ENCODE data around the gene MAPT. TPM values are rescaled to one million over a fixed set of nuclear protein-coding genes. Genes with fewer than 3 reads are reported as not detected.

The MAPT gene
- total RNA-seq, 1 experiment from 2014 or later = 37.5 TPM

DNA sequence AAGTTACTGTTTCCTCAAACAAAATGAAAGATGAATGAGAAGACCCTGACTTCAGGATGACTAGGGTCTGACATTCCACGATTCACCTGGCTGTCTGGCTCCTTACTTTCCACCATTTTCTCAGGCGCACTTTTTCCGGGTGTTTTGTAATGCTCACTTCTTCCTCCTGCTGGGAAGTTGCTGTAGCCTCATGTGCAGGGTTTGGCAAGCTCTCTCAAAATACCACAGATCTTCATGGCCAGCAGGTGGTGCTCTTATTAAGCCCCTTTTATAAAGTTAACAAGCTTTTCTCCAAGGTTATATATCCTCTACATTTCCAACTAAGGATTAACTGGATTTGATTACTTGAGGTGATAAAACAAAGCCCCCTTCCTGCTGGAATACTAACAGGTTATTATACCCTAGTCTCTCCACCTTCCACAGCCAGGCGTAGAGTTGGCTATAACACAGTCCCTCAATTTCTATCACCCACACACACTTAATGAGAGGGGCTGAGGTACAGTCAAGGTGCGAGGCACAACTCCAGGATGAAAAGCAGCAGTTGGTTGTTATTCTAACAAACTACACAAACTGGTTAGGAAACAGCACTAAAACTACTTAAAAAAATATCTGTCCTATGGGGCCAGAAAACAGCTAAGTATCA, 150.1 kb downstream of the MAPT start:
- ChIA-PET POLR2A (no interaction called here), CTCF (interaction anchor here (0.6 to 2.5 kb wide), 31 partner anchors 9 to 791 kb away, joined by 3 to 45 read pairs (median 5); partner anchors contain the start of gene KANSL1), RAD21 (ENCODE audit: low non-redundant PET in 1 of 2, low total read pairs in 2 of 2, uncharacterized antibody in 2 of 2, unreplicated experiment in 2 of 2) (interaction anchor here in 1 of 2 experiments (1.0 to 1.3 kb wide), 2 partner anchors 143 to 169 kb away, joined by 3 to 4 read pairs; no protein-coding TSS in a partner anchor)
- intact Hi-C loops (cut with micrococcal nuclease) = loop anchor here (2.0 kb wide), 2 partner anchors 16 to 168 kb away; no protein-coding TSS in a partner anchor
- ATAC-seq (peak; percentile 94), DNase-seq (ENCODE audit: low read depth, low spot score) (peak; percentile 75)
- Histone ChIP-seq H3K27me3 (ENCODE audit: insufficient read depth, low read length) (no peaks in the 10 kb centered on the region), H2AFZ (ENCODE audit: low read depth, low read length, poor library complexity, severe bottlenecking) (no peak overlapping the region), H4K20me1 (ENCODE audit: insufficient read depth) (peaks cover 11% of the 10 kb centered on the region; the same call in 1 of the 2 replicates), H3K9ac (ENCODE audit: low read length) (no peak overlapping the region), H3K9me2 (ENCODE audit: insufficient read depth) (no peaks in the 10 kb centered on the region), H3K36me3 (ENCODE audit: control insufficient read depth in 1 of 2, insufficient read depth in 2 of 2, low read length in 2 of 2) (peaks cover 38 to 47% of the 10 kb centered on the region in 2 experiments), H3K79me2 (ENCODE audit: insufficient read depth, low read length) (peaks cover 31% of the 10 kb centered on the region; the same call in 1 of the 2 replicates), H3K4me1 (ENCODE audit: control insufficient read depth in 1 of 2, insufficient read depth in 2 of 2, low read length in 2 of 2) (peaks cover 0 to 9% of the 10 kb centered on the region in 2 experiments; a peak in 2 of 4 replicates), H3K4me2 (ENCODE audit: low read length) (peak overlapping the region; percentile 15; the same call in 1 of the 2 replicates), H3K9me3 (ENCODE audit: control insufficient read depth in 1 of 2, insufficient read depth in 1 of 2, low read depth in 1 of 2, low read length in 2 of 2) (no peaks in the 10 kb centered on the region), H3K4me3 (replicated peaks in 1 of 2; ENCODE audit: low read depth in 1 of 2, low read length in 2 of 2) (no peak overlapping the region), H3K27ac (ENCODE audit: low read depth, low read length) (no peak overlapping the region)
- no TSS peak for BruUV-seq (replicated peaks)
- no peak; the same call in 1 of the 2 replicates for TF ChIP-seq ELF1 (IDR thresholded peaks at IDR 0.05; ENCODE audit: borderline replicate concordance, low read depth)
- no peak for TF ChIP-seq EZH2phosphoT487 (IDR thresholded peaks at IDR 0.05; ENCODE audit: borderline replicate concordance)
- TF ChIP-seq FOSL1 (IDR thresholded peaks at IDR 0.05; ENCODE audit: low read depth) = no peak
- TF ChIP-seq YY1 (IDR thresholded peaks at IDR 0.05; ENCODE audit: extremely low read depth, insufficient replicate concordance, low read depth, low read length) = peak; percentile 75
- TF ChIP-seq POLR2A (IDR thresholded peaks at IDR 0.05; ENCODE audit: borderline replicate concordance, extremely low read depth, insufficient read depth, insufficient read length) = no peak
- TF ChIP-seq SRF (IDR thresholded peaks at IDR 0.05; ENCODE audit: low read depth) = 0 out of 2 replicates have a peak, but pooled peaks have one; percentile 8
- TF ChIP-seq, protein P1, sequence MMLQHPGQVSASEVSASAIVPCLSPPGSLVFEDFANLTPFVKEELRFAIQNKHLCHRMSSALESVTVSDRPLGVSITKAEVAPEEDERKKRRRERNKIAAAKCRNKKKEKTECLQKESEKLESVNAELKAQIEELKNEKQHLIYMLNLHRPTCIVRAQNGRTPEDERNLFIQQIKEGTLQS (IDR thresholded peaks at IDR 0.05) = no peak
- no peak for TF ChIP-seq ZNF274 (IDR thresholded peaks at IDR 0.05; ENCODE audit: low read depth, low read length)
- TF ChIP-seq, protein P2, sequence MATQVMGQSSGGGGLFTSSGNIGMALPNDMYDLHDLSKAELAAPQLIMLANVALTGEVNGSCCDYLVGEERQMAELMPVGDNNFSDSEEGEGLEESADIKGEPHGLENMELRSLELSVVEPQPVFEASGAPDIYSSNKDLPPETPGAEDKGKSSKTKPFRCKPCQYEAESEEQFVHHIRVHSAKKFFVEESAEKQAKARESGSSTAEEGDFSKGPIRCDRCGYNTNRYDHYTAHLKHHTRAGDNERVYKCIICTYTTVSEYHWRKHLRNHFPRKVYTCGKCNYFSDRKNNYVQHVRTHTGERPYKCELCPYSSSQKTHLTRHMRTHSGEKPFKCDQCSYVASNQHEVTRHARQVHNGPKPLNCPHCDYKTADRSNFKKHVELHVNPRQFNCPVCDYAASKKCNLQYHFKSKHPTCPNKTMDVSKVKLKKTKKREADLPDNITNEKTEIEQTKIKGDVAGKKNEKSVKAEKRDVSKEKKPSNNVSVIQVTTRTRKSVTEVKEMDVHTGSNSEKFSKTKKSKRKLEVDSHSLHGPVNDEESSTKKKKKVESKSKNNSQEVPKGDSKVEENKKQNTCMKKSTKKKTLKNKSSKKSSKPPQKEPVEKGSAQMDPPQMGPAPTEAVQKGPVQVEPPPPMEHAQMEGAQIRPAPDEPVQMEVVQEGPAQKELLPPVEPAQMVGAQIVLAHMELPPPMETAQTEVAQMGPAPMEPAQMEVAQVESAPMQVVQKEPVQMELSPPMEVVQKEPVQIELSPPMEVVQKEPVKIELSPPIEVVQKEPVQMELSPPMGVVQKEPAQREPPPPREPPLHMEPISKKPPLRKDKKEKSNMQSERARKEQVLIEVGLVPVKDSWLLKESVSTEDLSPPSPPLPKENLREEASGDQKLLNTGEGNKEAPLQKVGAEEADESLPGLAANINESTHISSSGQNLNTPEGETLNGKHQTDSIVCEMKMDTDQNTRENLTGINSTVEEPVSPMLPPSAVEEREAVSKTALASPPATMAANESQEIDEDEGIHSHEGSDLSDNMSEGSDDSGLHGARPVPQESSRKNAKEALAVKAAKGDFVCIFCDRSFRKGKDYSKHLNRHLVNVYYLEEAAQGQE (IDR thresholded peaks at IDR 0.05; ENCODE audit: low read depth) = no peak
- no peak for TF ChIP-seq SIN3A (IDR thresholded peaks at IDR 0.05; ENCODE audit: low read depth)
- TF ChIP-seq ZFX (IDR thresholded peaks at IDR 0.05) = no peak
- no peak for TF ChIP-seq JUND (IDR thresholded peaks at IDR 0.05)
- TF ChIP-seq, protein P3, sequence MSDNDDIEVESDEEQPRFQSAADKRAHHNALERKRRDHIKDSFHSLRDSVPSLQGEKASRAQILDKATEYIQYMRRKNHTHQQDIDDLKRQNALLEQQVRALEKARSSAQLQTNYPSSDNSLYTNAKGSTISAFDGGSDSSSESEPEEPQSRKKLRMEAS (IDR thresholded peaks at IDR 0.05) = 0 out of 2 replicates have a peak, but pooled peaks have one; percentile 32
- peak; percentile 84 for TF ChIP-seq RAD21 (IDR thresholded peaks at IDR 0.05; ENCODE audit: low read depth)
- TF ChIP-seq CBX3 (IDR thresholded peaks at IDR 0.05; ENCODE audit: low read depth) = no peak
- peak; percentile 31; the same call in 1 of the 2 replicates for TF ChIP-seq POLR2AphosphoS5 (IDR thresholded peaks at IDR 0.05; ENCODE audit: low read depth, low read length)
- TF ChIP-seq CEBPB (IDR thresholded peaks at IDR 0.05; ENCODE audit: low read depth) = peak; percentile 63
- TF ChIP-seq, protein P4, sequence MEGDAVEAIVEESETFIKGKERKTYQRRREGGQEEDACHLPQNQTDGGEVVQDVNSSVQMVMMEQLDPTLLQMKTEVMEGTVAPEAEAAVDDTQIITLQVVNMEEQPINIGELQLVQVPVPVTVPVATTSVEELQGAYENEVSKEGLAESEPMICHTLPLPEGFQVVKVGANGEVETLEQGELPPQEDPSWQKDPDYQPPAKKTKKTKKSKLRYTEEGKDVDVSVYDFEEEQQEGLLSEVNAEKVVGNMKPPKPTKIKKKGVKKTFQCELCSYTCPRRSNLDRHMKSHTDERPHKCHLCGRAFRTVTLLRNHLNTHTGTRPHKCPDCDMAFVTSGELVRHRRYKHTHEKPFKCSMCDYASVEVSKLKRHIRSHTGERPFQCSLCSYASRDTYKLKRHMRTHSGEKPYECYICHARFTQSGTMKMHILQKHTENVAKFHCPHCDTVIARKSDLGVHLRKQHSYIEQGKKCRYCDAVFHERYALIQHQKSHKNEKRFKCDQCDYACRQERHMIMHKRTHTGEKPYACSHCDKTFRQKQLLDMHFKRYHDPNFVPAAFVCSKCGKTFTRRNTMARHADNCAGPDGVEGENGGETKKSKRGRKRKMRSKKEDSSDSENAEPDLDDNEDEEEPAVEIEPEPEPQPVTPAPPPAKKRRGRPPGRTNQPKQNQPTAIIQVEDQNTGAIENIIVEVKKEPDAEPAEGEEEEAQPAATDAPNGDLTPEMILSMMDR (IDR thresholded peaks at IDR 0.05 in 2 of 3, conservative IDR thresholded peaks at IDR 0.05 in 1 of 3; ENCODE audit: borderline replicate concordance in 1 of 3, insufficient read depth in 1 of 3, low read depth in 2 of 3, low read length in 2 of 3) = peak; percentile 94 to 99 (median 98)
- TF ChIP-seq TCF7L2 (IDR thresholded peaks at IDR 0.05; ENCODE audit: borderline replicate concordance, extremely low read depth, insufficient read depth, insufficient read length) = no peak

Data from HCT116 (cell line).